Kidney glomerular epithelial cell (primary cell): ENCODE data around the gene MAPKBP1.

ENCODE experiments used
- DNase-seq: peaks from one replicate; lab custom pipeline; 2025; lab: John Stamatoyannopoulos, UW

The MAPKBP1 gene

DNA sequence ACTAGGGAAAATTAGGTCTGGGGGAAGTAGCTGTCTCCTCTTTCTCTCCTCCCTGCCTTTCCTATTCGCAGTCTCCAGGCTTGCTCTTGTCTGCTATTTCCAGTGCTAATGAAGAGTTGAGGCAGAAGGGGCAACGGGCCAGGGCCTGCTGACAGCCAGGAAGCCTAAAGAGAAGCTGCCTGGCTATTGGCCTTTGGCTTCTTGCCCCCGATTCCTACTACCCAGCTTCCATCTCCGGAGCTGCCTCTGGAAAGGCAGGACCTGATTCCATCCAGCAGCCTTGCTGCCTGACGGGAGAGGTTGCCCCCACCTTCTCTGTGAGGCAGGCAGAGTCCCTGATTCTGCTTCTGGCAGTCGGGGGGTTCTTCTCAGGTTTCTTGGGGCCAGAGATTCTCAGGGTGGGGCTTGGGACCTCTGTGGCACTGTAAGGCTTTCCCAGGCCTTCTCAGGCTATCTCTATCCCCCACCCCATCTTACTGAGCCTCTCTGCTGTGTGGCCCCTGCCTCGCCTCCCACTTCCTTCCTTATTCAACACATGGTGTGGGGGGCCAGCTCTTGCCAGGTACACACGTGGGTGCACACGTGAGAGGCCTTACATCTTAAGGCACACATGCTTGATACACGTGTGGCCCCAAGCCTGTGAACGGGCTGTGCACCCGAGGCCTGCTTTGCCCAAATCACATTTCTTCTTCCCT is 35.4 kb downstream of the MAPKBP1 start:
- DNase-seq: no peak

DNA sequence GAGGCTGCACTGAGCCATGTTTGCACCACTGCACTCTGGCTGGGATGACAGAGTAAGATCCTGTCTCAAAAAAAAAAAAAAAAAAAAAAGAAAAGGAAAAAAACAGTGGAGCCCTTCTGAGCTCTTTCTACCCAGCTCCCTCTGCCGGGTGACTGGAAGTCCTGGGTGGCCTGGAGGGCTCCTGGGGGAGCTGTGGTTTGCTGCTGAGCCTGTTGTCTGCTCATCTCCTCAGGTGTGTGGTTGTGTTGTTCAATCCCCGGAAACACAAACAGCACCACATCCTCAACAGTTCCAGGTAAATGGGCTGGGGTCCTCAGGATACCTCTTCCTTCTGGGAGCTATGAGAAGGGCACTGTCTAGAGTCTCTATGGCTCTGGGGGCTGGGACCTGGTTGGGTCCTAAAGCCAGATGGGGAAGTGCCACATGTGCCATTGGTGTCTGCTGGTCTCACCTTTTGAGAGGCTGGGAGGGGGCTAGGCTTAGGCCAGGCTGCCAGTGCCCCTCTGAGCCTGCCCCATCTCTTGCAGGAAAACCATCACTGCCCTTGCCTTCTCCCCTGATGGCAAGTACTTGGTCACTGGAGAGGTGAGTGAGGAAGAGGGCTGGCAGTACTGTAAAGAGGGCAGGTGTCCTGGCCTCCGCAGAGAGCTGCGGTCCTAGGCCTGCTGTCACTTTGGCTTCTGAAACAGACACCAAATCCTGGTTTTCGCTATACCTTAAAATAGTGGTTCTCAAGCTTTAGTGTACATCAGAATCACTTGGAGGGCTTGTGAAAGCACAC is 36.6 kb downstream of the MAPKBP1 start:
- DNase-seq: no peak

DNA sequence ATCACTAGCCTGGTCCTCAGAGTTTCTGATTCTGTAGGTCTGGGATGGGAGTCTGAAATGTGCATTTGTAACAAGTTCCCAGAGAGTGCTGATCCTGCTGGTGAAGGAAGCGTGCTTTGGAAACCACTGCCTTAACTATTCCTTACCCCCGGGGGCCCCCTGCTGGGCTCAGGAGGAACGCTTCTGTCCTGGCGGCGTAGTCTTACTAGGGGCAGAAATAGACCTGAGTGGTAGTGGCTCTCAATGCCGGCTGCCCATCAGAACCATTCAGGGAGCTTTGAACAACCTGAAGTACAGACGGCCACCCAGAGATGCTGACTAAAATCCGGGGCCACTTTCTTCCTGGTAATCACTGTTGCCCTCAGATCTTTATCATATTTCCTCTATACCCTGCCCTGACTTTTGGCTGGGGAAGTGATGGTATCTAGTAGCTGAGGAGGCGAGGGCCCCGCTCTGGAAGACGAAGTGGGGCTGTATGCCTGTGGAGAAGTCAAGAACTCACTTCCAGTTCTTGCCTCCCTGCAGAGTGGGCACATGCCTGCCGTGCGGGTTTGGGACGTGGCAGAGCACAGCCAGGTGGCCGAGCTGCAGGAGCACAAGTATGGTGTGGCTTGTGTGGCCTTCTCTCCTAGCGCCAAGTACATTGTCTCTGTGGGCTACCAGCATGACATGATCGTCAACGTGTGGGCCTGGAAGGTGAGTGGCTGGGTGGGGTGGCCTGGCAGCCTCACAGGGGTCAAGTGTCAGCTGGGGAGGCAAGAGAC is 37.3 kb downstream of the MAPKBP1 start:
- peak; percentile 61 for DNase-seq

DNA sequence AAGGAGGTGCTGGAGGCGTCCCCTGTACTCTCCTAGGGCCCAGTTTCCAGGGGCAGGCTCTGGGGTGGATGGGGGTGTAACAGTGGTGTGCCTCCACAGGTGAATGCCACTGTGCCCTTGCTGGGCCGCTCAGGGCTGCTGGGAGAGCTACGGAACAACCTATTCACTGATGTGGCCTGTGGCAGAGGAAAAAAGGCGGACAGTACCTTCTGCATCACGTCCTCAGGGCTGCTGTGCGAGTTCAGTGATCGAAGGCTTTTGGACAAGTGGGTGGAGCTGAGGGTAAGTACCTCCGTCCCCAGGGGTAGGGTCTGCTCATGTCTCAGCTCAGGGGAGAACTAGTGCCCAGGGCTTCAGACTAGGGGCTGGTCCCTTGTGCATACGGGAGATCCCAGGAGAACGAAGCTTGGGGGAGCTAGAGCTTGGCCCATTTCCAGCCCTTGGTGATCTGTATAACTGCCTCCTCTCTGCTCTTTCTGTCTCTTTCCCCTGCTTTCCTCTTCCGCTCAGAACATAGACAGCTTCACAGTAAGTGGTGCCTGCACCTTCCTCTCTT is 38.6 kb downstream of the MAPKBP1 start:
- DNase-seq: no peak

DNA sequence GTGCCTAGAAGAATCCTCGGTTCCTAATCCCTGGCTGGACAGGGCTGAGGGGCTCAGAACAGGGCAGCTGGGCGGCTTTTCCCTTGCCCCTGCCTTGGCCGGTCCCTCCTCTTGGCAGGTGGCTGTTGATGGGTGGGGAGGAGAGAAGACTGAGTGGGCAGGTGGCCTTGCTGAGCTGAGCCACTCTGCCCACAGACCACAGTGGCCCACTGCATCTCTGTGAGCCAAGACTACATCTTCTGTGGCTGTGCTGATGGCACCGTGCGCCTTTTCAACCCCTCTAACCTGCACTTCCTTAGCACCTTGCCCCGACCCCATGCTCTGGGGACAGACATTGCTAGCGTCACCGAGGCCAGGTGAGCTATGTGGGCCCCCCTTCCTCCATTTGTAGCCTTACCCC is 39.1 kb downstream of the MAPKBP1 start:
- no peak for DNase-seq

DNA sequence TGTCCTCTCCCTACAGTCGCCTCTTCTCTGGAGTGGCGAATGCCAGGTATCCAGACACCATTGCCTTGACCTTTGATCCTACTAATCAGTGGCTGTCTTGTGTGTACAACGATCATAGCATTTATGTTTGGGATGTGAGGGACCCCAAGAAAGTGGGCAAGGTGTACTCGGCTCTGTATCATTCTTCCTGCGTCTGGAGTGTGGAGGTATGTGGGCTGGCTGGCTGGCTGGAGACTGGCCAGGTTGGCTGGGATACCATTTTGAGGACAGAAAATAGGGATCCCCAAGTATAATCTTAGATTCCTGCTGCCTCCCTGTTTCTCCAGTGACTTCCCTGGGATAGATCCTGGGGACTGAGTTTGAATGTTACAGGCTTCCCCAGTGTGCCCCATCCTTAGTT is 40.2 kb downstream of the MAPKBP1 start:
- no peak for DNase-seq

DNA sequence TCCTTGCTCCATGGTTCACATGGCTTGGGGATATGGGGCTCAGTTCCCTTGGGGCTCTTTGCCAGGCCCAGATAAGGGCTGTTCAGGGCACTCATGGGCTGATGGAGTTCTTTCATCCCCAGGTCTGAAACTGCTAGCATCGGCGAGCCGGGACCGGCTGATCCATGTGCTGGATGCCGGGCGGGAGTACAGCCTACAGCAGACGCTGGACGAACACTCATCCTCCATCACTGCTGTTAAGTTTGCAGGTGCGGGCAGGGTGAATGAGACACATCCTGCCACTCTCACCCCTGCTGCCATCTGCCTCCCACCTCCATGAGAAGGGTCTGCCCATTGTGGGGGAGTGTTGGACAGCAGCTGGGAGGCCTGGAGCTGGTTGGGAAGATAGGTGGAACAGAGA is 42.5 kb downstream of the MAPKBP1 start:
- DNase-seq: no peak

DNA sequence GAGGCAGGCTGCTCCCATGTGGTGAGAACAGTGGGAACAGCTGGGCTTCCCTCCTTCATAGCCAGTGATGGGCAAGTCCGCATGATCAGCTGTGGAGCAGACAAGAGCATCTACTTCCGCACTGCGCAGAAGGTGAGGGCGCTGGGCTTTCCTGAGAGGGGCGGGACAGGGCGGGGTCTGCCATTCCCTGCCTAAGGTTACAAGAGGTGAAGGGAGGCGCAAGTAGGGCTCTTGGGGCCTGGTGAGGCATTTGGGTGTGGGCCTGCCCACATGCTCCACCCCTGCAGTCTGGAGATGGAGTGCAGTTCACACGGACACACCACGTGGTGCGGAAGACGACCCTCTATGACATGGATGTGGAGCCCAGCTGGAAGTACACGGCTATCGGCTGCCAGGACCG is 43.0 kb downstream of the MAPKBP1 start:
- no peak for DNase-seq

DNA sequence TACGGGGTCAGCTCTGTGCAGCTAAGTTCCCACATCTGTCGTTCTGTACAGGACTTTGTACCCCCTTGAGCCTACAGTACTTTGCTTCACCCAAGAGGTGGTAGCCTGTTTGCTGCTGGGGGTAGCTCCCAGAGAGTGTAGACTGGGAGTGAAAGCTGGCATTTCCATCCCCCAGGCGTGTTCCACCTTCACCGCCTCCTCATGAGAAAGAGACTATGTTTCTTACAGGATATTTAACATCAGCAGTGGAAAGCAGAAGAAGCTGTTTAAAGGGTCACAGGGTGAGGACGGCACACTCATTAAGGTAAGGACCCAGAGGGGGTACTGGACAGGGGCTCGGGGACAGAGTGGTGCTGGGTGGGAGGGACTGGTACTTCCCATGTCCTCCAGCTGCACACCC is 43.5 kb downstream of the MAPKBP1 start:
- no peak for DNase-seq

DNA sequence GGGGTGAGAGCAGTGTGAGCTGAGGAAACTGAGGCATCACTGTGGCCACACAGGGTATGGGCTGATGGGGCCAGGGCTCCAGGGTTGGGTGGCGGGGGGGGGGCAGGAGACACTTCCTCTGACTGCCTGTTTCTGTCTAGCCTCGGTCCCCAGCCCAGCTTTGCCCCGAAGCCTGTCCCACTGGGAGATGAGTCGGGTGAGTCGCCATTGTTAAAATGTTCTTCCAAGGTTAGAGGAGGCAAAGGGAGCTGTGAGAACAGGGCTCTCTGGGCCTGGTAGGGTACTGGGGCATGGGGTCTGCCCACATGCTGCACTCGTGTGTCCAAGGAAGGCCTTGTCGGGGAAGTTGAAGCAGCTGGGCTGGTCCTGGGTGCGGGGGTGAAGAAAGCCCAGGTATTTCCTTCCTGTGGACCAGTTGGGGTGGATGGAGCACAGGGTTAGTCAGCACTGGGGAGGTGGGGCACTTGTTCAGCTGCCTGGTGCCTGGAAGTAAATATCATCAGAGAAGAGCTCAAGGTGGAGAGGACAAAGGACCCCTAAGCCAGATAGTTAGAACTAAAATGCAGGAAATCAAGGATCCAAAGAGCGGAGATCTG is 45.3 kb downstream of the MAPKBP1 start:
- no peak for DNase-seq

DNA sequence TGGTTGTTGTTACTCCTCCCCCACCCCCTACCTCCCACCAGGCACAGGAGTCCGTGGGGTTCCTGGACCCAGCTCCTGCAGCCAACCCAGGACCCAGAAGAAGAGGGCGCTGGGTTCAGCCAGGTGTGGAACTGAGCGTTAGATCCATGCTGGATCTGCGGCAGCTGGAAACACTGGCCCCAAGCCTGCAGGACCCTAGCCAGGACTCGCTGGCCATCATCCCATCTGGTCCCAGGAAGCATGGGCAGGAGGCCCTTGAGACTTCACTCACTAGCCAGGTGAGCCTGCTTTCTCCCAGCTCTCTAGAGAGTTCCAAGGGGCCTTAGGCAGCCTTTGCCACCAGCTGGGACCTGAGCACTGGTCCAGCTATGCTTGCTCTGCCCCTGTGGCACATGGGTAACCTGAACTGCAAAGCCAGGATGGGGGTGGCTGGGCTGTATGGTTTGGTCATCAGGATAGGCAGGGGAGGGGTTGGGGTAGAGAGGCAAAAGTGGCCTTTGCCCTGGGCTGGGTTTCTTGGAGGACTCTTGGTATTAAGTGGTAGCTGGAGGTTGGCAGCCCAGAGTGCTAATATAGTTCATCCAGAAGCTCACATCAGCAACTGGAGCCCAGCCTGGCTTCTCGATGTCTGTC is 46.6 kb downstream of the MAPKBP1 start:
- DNase-seq: no peak

DNA sequence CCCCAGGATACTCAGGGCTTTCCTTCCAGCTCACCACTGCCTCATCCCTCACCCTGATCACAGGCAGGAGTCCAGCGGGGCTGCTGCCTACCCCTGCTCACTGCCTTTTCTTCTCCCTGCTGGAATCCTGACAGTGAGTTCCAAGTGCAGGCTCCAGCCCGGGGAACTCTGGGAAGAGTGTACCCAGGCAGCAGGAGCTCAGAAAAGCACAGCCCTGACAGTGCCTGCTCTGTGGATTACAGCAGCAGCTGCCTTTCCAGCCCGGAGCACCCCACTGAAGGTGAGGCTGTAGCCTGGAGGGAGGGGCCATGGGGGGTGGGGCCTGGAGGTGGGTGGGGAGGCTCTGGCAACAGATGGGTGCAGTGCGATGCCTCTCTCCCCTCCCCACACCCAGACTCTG is 47.5 kb downstream of the MAPKBP1 start:
- DNase-seq: no peak

DNA sequence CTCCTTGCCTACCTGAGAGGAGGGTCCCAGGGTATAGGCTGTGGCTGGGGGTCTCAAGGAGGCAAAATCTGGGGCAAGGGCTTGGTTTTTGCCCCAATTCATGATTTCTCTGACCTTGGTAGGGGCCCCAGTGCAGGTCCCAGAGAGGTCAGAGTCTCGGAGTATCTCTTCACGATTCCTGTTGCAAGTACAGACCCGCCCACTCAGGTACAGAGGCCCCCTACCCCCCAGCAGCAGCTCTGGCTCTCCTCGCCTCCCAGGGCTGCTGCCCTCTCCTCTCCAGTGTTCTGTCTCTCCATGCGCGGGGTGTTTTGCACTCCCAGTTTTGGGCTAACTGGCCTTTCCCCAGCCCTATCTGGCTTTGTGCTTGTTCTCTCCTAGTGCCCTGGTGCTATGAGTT is 48.2 kb downstream of the MAPKBP1 start:
- no peak for DNase-seq

DNA sequence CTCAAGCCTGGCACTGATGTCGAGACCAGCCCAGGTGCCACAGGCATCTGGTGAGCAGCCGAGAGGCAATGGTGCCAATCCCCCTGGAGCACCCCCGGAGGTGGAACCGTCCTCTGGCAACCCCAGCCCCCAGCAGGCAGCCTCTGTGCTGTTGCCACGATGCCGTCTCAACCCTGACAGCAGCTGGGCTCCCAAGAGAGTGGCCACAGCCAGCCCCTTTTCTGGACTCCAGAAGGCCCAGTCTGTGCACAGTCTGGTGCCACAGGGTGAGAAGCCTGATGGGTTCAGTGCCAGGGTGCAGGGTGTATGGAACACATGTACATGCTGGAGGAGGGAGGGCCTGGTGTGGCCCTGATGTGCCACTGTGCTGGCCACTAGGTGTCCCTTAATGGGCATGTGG is 48.7 kb downstream of the MAPKBP1 start:
- DNase-seq: no peak

DNA sequence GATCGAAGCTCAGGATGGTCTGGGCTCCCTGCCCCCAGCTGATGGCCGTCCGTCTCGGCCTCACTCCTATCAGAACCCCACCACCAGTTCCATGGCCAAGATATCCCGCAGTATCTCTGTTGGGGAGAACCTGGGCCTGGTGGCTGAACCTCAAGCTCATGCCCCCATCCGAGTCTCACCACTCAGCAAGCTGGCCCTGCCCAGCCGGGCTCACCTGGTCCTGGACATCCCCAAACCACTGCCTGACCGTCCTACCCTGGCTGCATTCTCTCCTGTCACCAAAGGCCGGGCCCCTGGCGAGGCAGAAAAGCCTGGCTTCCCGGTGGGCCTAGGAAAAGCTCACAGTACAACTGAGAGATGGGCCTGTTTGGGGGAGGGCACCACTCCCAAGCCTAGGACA is 49.2 kb downstream of the MAPKBP1 start:
- no peak for DNase-seq

DNA sequence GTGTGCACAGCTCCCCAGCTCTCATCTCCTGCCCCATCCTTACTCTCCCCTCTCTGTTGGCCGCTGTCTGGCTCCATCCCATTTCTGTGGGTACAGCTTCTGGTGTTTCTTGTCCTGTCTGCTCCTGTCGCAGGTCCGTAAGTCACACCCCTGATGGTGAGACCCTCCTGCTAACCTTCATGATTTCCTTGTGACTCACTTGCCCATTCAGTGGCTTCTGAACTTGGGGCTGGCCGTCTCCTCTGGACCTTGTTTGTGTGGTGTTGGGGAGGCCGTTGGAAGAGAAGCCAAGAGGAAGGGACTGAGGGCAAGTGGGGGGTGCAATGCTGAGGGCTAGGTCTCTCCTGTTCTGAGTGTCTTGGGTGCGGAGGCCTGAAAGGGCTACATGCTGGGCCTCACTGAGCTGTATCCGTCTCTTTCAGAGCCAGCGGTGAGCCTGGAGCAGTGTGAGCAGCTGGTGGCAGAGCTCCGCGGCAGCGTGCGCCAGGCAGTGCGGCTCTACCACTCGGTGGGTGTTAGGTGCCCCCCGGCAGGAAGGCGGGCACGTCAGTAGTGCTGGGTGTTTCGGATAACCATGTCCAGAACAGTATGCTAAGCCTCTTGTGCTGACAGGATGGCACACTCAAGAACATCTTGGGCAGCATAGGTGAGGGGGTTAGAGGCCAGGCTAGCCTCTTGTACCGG is 49.9 kb downstream of the MAPKBP1 start:
- no peak for DNase-seq

DNA sequence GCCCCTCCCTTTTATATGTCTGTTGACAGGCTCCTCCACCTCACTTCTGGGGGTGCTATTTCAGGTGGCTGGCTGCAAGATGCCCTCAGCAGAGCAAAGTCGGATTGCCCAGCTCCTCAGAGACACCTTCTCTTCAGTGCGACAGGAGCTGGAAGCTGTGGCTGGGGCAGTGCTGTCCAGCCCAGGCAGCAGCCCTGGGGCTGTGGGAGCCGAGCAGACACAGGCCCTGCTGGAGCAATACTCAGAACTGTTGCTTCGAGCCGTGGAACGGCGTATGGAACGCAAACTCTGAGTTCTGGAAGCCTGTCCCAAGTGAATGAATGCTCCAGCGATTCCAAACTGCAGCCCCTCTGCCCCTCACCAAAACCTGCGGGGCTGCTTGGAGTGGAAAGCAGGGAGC is 50.9 kb downstream of the MAPKBP1 start:
- no peak for DNase-seq

DNA sequence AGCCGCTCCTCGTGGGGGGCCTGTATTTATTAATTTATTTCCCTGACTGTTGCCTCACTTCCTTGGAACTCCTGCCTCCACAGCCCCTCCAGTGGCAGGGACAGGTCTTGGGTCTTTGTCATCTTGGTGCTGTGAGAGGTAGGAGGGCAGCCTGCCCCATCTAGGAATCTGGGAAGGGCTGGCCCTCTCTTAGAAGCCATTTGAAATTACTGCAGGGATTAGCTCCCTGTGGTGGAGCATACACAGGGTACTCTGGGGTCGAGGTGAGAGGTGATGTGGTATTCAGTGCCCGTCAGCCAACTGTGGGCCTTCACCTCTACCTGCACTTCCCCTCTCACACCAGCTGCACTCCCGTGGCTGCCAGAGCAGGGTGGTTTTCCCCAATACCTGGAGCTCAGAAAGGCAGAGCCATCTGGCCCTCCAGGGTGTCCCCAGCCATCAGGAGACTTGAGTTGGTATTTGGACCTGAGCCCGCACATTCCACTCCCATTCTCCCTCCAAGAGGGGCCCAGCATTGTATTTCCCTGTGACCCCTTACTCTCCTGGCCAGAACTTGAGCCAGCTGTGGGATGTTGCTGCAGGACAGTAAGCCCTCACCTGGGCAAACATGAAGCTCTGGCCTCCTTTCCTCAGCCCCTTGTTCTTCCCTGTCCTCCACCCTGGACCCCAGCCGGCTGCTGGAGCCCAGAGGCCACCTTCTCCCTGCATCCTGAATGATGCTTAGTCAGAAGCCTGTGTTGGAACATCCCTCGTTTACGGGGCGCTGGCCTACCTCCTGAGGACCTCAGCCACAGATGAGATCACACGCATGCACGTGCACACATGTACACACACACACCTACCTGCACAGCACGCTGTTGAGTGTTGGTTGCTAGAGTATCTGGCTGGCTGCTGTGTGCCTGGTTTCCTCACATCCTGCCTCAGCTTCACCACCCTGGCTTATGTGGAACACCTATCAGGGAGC is 51.6 kb downstream of the MAPKBP1 start:
- no peak for DNase-seq

DNA sequence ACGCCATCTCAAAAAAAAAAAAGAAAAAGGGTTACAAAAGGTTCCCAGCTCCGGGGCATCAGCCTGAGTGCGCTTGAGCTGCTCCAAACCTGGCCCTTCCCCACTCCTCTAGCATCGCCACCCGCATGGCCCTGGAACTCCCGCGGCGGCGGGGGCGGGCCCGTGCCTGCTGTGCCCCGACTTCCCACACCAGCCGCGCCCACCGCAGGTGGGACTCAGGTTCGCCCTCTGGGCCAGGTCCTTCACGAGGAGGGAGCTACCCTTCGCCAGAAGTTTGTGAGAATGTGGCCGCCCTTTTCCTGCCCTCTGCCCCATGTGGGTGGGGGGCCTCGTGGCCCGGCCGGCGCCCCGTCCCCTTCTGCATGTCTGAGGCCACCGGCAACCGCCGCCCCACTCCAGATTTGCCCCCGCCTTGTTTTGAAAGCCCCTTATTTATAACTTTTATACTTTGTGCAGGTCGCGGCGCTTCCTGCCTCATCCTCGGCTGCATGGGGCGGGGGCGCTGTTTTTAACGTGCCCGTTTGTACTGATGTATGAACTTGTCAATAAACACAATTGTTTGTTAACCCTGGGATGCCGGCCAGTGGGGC is 53.1 kb downstream of the MAPKBP1 start:
- no peak for DNase-seq
